H1 (cell line): ENCODE measurements around the gene SCYL1. TPM values are rescaled to one million over a fixed set of nuclear protein-coding genes. Genes with fewer than 3 reads are reported as not detected.

Experiments used
- CTCF ChIA-PET: fragments of 300-600 bp; sonication (Branson Sonifier 250); formaldehyde crosslinking; loops from one replicate; lab custom pipeline; 2021; ENCODE audit not compliant: partially characterized antibody; lab: Charles Lee
- POLR2A ChIA-PET: fragments of 300-600 bp; sonication (Branson Sonifier 250); formaldehyde crosslinking; loops from one replicate; lab custom pipeline; 2021; ENCODE audit warnings: inconsistent platforms; ENCODE audit not compliant: partially characterized antibody; lab: Charles Lee
- DNase-seq, 2 experiments: peaks; one replicate each; pipeline versions ENCODE4 v3.0.0 to v3.0.0-alpha.2; 2010 to 2022; ENCODE audit warnings: low spot score in 2 of 2, low read depth in 1 of 2, mixed read lengths in 1 of 2
- FAIRE-seq: peaks from 2 replicates; lab custom pipeline; 2011; peaks lifted over from hg19 to GRCh38; lab: Jason Lieb, UNC
- H2AFZ ChIP-seq: 2 replicates; pipeline ENCODE4 v1.8.1; 2012; ENCODE audit warnings: low read length, inconsistent platforms
- H2AK5ac ChIP-seq: 2 replicates; pipeline ENCODE4 v1.6.1; 2013; ENCODE audit warnings: low read depth, low read length
- H2BK120ac ChIP-seq: replicated peaks from 2 replicates; pipeline ENCODE3; 2013; ENCODE audit warnings: low read depth, low read length, inconsistent platforms
- H2BK12ac ChIP-seq: 2 replicates; pipeline ENCODE4 v1.6.1; 2013; ENCODE audit warnings: low read depth, low read length
- H2BK15ac ChIP-seq: 2 replicates; pipeline ENCODE4 v1.6.1; 2013; ENCODE audit warnings: low read length
- H2BK20ac ChIP-seq: 2 replicates; pipeline ENCODE4 v1.6.1; 2013; ENCODE audit warnings: low read length
- H2BK5ac ChIP-seq: 2 replicates; pipeline ENCODE4 v1.6.1; 2013; ENCODE audit warnings: low read depth, low read length
- H3K14ac ChIP-seq: 2 replicates; pipeline ENCODE4 v1.6.1; 2013; ENCODE audit warnings: inconsistent platforms; ENCODE audit not compliant: insufficient read length
- H3K18ac ChIP-seq: 2 replicates; pipeline ENCODE4 v1.6.1; 2013; ENCODE audit warnings: low read length; ENCODE audit errors: extremely low read depth
- H3K23ac ChIP-seq: 2 replicates; pipeline ENCODE4 v1.6.1; 2013; ENCODE audit warnings: inconsistent platforms; ENCODE audit not compliant: insufficient read length
- H3K23me2 ChIP-seq: 2 replicates; pipeline ENCODE4 v1.6.1; 2013; ENCODE audit warnings: low read depth, low read length
- H3K27ac ChIP-seq: 2 replicates; pipeline ENCODE4 v1.6.1; 2011; ENCODE audit warnings: low read depth, low read length, inconsistent platforms
- H3K27me3 ChIP-seq, 4 experiments: replicated peaks in 1 of 4; 1 replicate in 1 of 4; 2 replicates in 3 of 4; pipeline versions ENCODE4 v1.6.1 to v1.8.1; 2011 to 2013; ENCODE audit warnings: low read length in 3 of 4, mild to moderate bottlenecking in 3 of 4, inconsistent platforms in 2 of 4, mixed read lengths in 2 of 4, moderate library complexity in 1 of 4; ENCODE audit not compliant: control insufficient read depth in 3 of 4, insufficient read depth in 3 of 4; ENCODE audit errors: extremely low read depth in 1 of 4
- H3K36me3 ChIP-seq, 4 experiments: 2 replicates each; pipeline versions ENCODE4 v1.6.1 to v1.8.1; 2011 to 2013; ENCODE audit warnings: mild to moderate bottlenecking in 4 of 4, low read length in 3 of 4, moderate library complexity in 2 of 4, control low read depth in 1 of 4, inconsistent platforms in 1 of 4; ENCODE audit not compliant: insufficient read depth in 4 of 4, control insufficient read depth in 2 of 4
- H3K4ac ChIP-seq: replicated peaks from 2 replicates; pipeline ENCODE3; 2013; ENCODE audit warnings: low read length, low read depth, mixed read lengths, inconsistent platforms; ENCODE audit not compliant: insufficient read length
- H3K4me1 ChIP-seq, 4 experiments: replicated peaks in 1 of 4; 1 replicate in 1 of 4; 2 replicates in 3 of 4; pipeline versions ENCODE4 v1.6.1 to v1.8.1; 2011 to 2013; ENCODE audit warnings: low read length in 3 of 4, inconsistent platforms in 2 of 4, mixed read lengths in 1 of 4; ENCODE audit not compliant: insufficient read depth in 4 of 4, control insufficient read depth in 3 of 4
- H3K4me2 ChIP-seq, 2 experiments: 2 replicates each; pipeline versions ENCODE4 v1.6.1 to v1.8.1; 2011 to 2013; ENCODE audit warnings: low read depth in 2 of 2, low read length in 2 of 2, control low read depth in 1 of 2, inconsistent platforms in 1 of 2, mild to moderate bottlenecking in 1 of 2; ENCODE audit not compliant: insufficient read depth in 1 of 2
- H3K4me3 ChIP-seq, 4 experiments: fragments of 200-600, 300-600 bp in 1 of 4; sonication (generic), shearing (Covaris generic), sonication (Bioruptor Twin) in 1 of 4; 2 replicates each; pipeline versions ENCODE4 v1.5.1 to v1.8.1; 2011 to 2016; ENCODE audit warnings: low read length in 4 of 4, low read depth in 3 of 4, control low read depth in 2 of 4, inconsistent platforms in 2 of 4, mild to moderate bottlenecking in 2 of 4, mixed read lengths in 1 of 4, moderate library complexity in 1 of 4; ENCODE audit not compliant: insufficient read depth in 2 of 4; ENCODE audit errors: extremely low read depth in 1 of 4
- H3K56ac ChIP-seq: replicated peaks from 2 replicates; pipeline ENCODE3; 2013; ENCODE audit warnings: low read depth, mild to moderate bottlenecking, mixed read lengths, low read length, inconsistent platforms; ENCODE audit not compliant: insufficient read length
- H3K79me1 ChIP-seq: 2 replicates; pipeline ENCODE4 v1.6.1; 2013; ENCODE audit warnings: low read depth, low read length, control low read depth
- H3K79me2 ChIP-seq, 2 experiments: 2 replicates each; pipeline versions ENCODE4 v1.6.1 to v1.8.1; 2012 to 2013; ENCODE audit warnings: low read length in 2 of 2, mild to moderate bottlenecking in 2 of 2, inconsistent platforms in 1 of 2; ENCODE audit not compliant: insufficient read depth in 2 of 2, control insufficient read depth in 1 of 2
- H3K9ac ChIP-seq, 4 experiments: replicated peaks in 1 of 4; 1 replicate in 1 of 4; 2 replicates in 3 of 4; pipeline versions ENCODE4 v1.6.1 to v1.8.1; 2011 to 2013; ENCODE audit warnings: low read depth in 3 of 4, low read length in 3 of 4, control low read depth in 2 of 4, mild to moderate bottlenecking in 2 of 4, moderate library complexity in 2 of 4, inconsistent platforms in 1 of 4; ENCODE audit errors: extremely low read depth in 1 of 4
- H3K9me3 ChIP-seq, 2 experiments: 2 replicates each; pipeline versions ENCODE4 v1.6.1 to v1.8.1; 2012 to 2013; ENCODE audit warnings: mild to moderate bottlenecking in 2 of 2, moderate library complexity in 2 of 2, control low read depth in 1 of 2, inconsistent platforms in 1 of 2, low read depth in 1 of 2, low read length in 1 of 2, mixed read lengths in 1 of 2; ENCODE audit not compliant: insufficient read depth in 2 of 2
- H4K20me1 ChIP-seq, 2 experiments: replicated peaks in 1 of 2; 2 replicates each; pipeline versions ENCODE3 to v1.8.1; 2011 to 2013; ENCODE audit warnings: inconsistent platforms in 2 of 2, low read length in 2 of 2, mild to moderate bottlenecking in 1 of 2; ENCODE audit not compliant: insufficient read depth in 2 of 2, control insufficient read depth in 1 of 2
- H4K5ac ChIP-seq: 2 replicates; pipeline ENCODE4 v1.6.1; 2013; ENCODE audit warnings: low read length, low read depth, mixed read lengths, inconsistent platforms; ENCODE audit not compliant: insufficient read length
- H4K8ac ChIP-seq: 2 replicates; pipeline ENCODE4 v1.8.0; 2013; ENCODE audit warnings: mild to moderate bottlenecking, moderate library complexity, low read length, inconsistent platforms; ENCODE audit not compliant: insufficient read depth; ENCODE audit errors: extremely low read depth
- H4K91ac ChIP-seq: replicated peaks from 2 replicates; pipeline ENCODE3; 2013; ENCODE audit warnings: low read length, mixed read lengths, inconsistent platforms; ENCODE audit not compliant: insufficient read length
- ATF2 ChIP-seq: IDR thresholded peaks from 2 replicates; pipeline ENCODE4 v1.6.1; 2012; ENCODE audit warnings: low read length, inconsistent platforms
- CBX5 ChIP-seq: fragments of 300-800, 300-1000 bp; sonication (generic); IDR thresholded peaks from 2 replicates; pipeline ENCODE4 v1.7.1; 2016; ENCODE audit warnings: antibody characterized with exemption, low read length, low read depth
- CEBPB ChIP-seq: IDR thresholded peaks from 2 replicates; pipeline ENCODE4 v1.6.1; 2012; ENCODE audit warnings: low read depth, low read length
- CTBP2 ChIP-seq: IDR thresholded peaks from 2 replicates; pipeline ENCODE4 v1.7.0; 2011; ENCODE audit warnings: borderline replicate concordance, mild to moderate bottlenecking, moderate library complexity, mixed read lengths, low read length; ENCODE audit not compliant: insufficient read depth, insufficient read length
- EGR1 ChIP-seq: IDR thresholded peaks from 2 replicates; pipeline ENCODE4 v1.6.1; 2011; ENCODE audit warnings: low read depth, low read length, borderline replicate concordance
- EP300 ChIP-seq, 2 experiments: IDR thresholded peaks; 1 replicate in 1 of 2; 2 replicates in 1 of 2; pipeline ENCODE4 v1.6.1; 2011 to 2012; ENCODE audit warnings: low read depth in 2 of 2, low read length in 2 of 2, mild to moderate bottlenecking in 2 of 2, borderline replicate concordance in 1 of 2, inconsistent platforms in 1 of 2, moderate library complexity in 1 of 2
- GABPA ChIP-seq: IDR thresholded peaks from 2 replicates; pipeline ENCODE4 v1.6.1; 2011; ENCODE audit warnings: mild to moderate bottlenecking, low read length, moderate library complexity, borderline replicate concordance; ENCODE audit not compliant: insufficient read depth
- NANOG ChIP-seq: IDR thresholded peaks from 2 replicates; pipeline ENCODE4 v1.6.1; 2011; ENCODE audit warnings: low read length, low read depth, mild to moderate bottlenecking, inconsistent platforms; ENCODE audit not compliant: insufficient read depth, poor library complexity, severe bottlenecking
- RAD21 ChIP-seq, 2 experiments: IDR thresholded peaks in 1 of 2; conservative IDR thresholded peaks in 1 of 2; 2 replicates each; pipeline ENCODE4 v1.6.1; 2011; ENCODE audit warnings: low read depth in 2 of 2, low read length in 2 of 2, improper control_type of control experiment in 1 of 2, inconsistent platforms in 1 of 2, mild to moderate bottlenecking in 1 of 2, moderate library complexity in 1 of 2
- SRF ChIP-seq: IDR thresholded peaks from 2 replicates; pipeline ENCODE4 v1.6.1; 2011; ENCODE audit warnings: mild to moderate bottlenecking, low read depth, low read length, moderate library complexity
- TEAD4 ChIP-seq: IDR thresholded peaks from 2 replicates; pipeline ENCODE4 v1.6.1; 2012; ENCODE audit warnings: low read depth, low read length, inconsistent platforms, mixed read lengths
- WGBS, 2 experiments: shearing (Covaris generic) in 1 of 2; methylation state at CpG; one replicate each; pipeline versions ENCODE4 v1.1.6 to v1.1.7; 2013 to 2015; ENCODE audit warnings: low lambda C conversion rate in 2 of 2, mixed read lengths in 2 of 2, inconsistent platforms in 1 of 2, low coverage in 1 of 2, missing lambda C conversion rate in 1 of 2; ENCODE audit not compliant: insufficient replicate concordance in 2 of 2, insufficient coverage in 1 of 2, insufficient read length in 1 of 2; ENCODE audit errors: extremely low coverage in 1 of 2, missing lambda C conversion rate in 1 of 2; 5-methylcytosine and 5-hydroxymethylcytosine counted together
- polyA plus RNA-seq, 7 experiments: library from polyadenylated mRNA; depleted of rRNA in 3 of 7; stranded (reverse) in 5 of 7; unstranded in 2 of 7; fragments of >200 nt in 5 of 7; fragments of 200-250 nt in 2 of 7; gene quantifications; 1 replicate in 5 of 7; 2 replicates in 1 of 7; 4 replicates in 1 of 7; pipeline versions ENCODE4 v1.2.1 to v1.2.3, GENCODE V29; 2011 to 2013; ENCODE audit warnings: missing spikeins in 2 of 7, mixed read lengths in 2 of 7
- total RNA-seq: library from RNA; stranded (reverse); fragmentation: NEBNext Ultra II Directional; extraction: Animal tissue kit (Norgen Biotek cat#: 25700); gene quantifications from 2 replicates; pipeline ENCODE4 v1.2.1, GENCODE V29; 2021

Gene SCYL1
- total and polyA plus RNA-seq, 2 of the 8 experiments (the other 6 are each of a cell fraction or from before 2014, with no cell fraction given), result 59.8 to 77.7 TPM

- Histone ChIP-seq H4K5ac (no peak overlapping the region), H3K4me1 (peaks cover 0 to 23% (median 21%) of the 10 kb centered on the region in 4 experiments; a peak in 6 of 7 replicates), H2BK20ac (no peak overlapping the region), H2BK5ac (no peak overlapping the region), H3K14ac (no peak overlapping the region), H3K23me2 (peaks cover 4% of the 10 kb centered on the region; the same call in 1 of the 2 replicates), H3K79me2 (no peaks in the 10 kb centered on the region), H3K18ac (no peak overlapping the region), H3K23ac (no peak overlapping the region), H2BK15ac (no peak overlapping the region), H3K9me3 (no peaks in the 10 kb centered on the region), H2AK5ac (peak overlapping the region; percentile 25; the same call in 1 of the 2 replicates), H3K4me2 (no peak overlapping the region), H3K27me3 (peaks cover 0 to 11% (median 7%) of the 10 kb centered on the region in 4 experiments; a peak in 5 of 7 replicates), H4K91ac (no peak overlapping the region), H4K20me1 (no peaks in the 10 kb centered on the region), H3K36me3 (no peaks in the 10 kb centered on the region), H4K8ac (no peak overlapping the region), H3K4me3 (no peak overlapping the region), H3K4ac (no peak overlapping the region), H2AFZ (no peak overlapping the region), H3K56ac (no peak overlapping the region), H2BK12ac (no peak overlapping the region), H2BK120ac (no peak overlapping the region), H3K27ac (no peak overlapping the region), H3K79me1 (no peaks in the 10 kb centered on the region; the same call in 1 of the 2 replicates), H3K9ac (no peak overlapping the region)
- 87% methylated on average over 7 of the region's 9 CpGs; no CpG with 5 or more reads in 1 of the 2 experiments for WGBS, 2 experiments
- DNase-seq (no peak), FAIRE-seq (no peak)
- ChIA-PET CTCF (interaction anchor here (1.1 to 16.3 kb wide), 7 partner anchors 9 to 52 kb away, joined by 3 to 284 read pairs (median 19); partner anchors contain the start of genes FAM89B and ZNRD2), POLR2A (interaction anchor here (1.0 to 4.2 kb wide), 4 partner anchors 14 to 63 kb away, joined by 3 to 29 read pairs (median 4); partner anchors contain the start of gene SCYL1)
- no peak for TF ChIP-seq SRF
- TF ChIP-seq CTBP2, result no peak
- no peak for TF ChIP-seq NANOG
- TF ChIP-seq CEBPB, result no peak
- TF ChIP-seq RAD21 (IDR thresholded peaks at IDR 0.05 in 1 of 2, conservative IDR thresholded peaks at IDR 0.05 in 1 of 2; ENCODE audit: low read depth in 2 of 2, low read length in 2 of 2), result no peak
- TF ChIP-seq ATF2, result no peak
- TF ChIP-seq TEAD4, result no peak
- no peak for TF ChIP-seq CBX5
- TF ChIP-seq EP300 (IDR thresholded peaks at IDR 0.05; ENCODE audit: borderline replicate concordance in 1 of 2, low read depth in 2 of 2, low read length in 2 of 2), result no peak
- TF ChIP-seq EGR1, result no peak
- no peak for TF ChIP-seq GABPA
Measured at GRCh38 chr11:65562788-65563187, 37.9 kb downstream of the SCYL1 start.
